Measurements from ENCODE around the gene ANO7.

Gene ANO7

GRCh38 chr2:241256168-241256545 is 67.7 kb downstream of the ANO7 start:
- POLR2A ChIA-PET, result no interaction called here
- TF ChIP-seq, protein P1, sequence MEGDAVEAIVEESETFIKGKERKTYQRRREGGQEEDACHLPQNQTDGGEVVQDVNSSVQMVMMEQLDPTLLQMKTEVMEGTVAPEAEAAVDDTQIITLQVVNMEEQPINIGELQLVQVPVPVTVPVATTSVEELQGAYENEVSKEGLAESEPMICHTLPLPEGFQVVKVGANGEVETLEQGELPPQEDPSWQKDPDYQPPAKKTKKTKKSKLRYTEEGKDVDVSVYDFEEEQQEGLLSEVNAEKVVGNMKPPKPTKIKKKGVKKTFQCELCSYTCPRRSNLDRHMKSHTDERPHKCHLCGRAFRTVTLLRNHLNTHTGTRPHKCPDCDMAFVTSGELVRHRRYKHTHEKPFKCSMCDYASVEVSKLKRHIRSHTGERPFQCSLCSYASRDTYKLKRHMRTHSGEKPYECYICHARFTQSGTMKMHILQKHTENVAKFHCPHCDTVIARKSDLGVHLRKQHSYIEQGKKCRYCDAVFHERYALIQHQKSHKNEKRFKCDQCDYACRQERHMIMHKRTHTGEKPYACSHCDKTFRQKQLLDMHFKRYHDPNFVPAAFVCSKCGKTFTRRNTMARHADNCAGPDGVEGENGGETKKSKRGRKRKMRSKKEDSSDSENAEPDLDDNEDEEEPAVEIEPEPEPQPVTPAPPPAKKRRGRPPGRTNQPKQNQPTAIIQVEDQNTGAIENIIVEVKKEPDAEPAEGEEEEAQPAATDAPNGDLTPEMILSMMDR (IDR thresholded peaks at IDR 0.05; ENCODE audit: insufficient read depth, low read length, missing control alignments), result no peak
- CTCF ChIA-PET, result no interaction called here
- no peak for DNase-seq (ENCODE audit: low read depth, low spot score)
- H3K4me3 ChIP-seq (ENCODE audit: low read depth, low read length), result no peak overlapping the region

- no peak for DNase-seq (ENCODE audit: low read depth, low spot score)
- TF ChIP-seq, protein P1 (IDR thresholded peaks at IDR 0.05; ENCODE audit: insufficient read depth, low read length, missing control alignments), result no peak
- ChIA-PET POLR2A (no interaction called here), CTCF (interaction anchor here (0.6 to 3.6 kb wide), 3 partner anchors 10 to 93 kb away, joined by 4 to 13 read pairs (median 6); no protein-coding TSS in a partner anchor)
- H3K4me3 ChIP-seq (ENCODE audit: low read depth, low read length), result no peak overlapping the region
These were observed 69.0 kb downstream of the ANO7 start for GRCh38 chr2:241257419-241258032.

DNA sequence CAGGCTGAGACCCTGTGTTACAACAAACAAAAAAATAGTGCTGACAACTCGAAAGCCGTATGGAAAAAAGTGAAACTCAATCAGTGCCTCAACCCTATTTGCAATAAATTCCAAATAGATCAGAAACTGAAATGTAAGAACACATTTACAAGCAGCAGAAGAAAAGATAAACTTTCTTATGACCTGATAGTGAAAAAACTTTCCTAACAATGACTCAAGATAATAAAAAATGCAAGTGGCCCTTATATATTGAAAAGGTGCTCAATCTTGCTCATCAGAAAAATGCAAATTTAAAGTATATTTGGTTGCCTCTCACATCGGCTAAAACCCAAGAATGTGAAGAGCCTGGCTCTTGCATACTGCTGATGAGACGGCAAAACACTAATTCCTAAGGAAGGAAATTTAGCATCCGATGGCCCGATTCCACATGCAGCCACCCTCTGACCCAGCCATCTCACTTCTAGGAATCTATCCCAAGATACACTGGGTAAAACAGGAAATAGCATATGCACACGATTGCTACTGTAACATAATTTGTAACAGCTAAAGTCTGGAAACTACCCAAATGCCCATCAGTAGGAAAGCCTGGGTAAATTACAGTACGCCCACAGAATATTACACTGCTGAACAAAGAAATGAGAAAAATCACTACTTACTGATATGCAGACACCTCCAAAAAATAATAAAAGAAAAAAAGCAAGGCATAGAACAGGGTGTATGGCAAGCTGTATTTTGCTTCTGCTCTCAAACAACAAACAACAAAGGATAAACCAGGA is 70.2 kb downstream of the ANO7 start:
- no peak for DNase-seq (ENCODE audit: low read depth, low spot score)
- POLR2A ChIA-PET, result interaction anchor here (0.7 to 1.7 kb wide), 2 partner anchors 10 to 328 kb away, joined by 3 to 6 read pairs; no protein-coding TSS in a partner anchor
- TF ChIP-seq, protein P1 (IDR thresholded peaks at IDR 0.05; ENCODE audit: insufficient read depth, low read length, missing control alignments), result no peak
- CTCF ChIA-PET, result interaction anchor here (1.4 to 3.6 kb wide), 3 partner anchors 9 to 180 kb away, joined by 4 to 13 read pairs (median 6); no protein-coding TSS in a partner anchor
- no peak overlapping the region for H3K4me3 ChIP-seq (ENCODE audit: low read depth, low read length)

DNA sequence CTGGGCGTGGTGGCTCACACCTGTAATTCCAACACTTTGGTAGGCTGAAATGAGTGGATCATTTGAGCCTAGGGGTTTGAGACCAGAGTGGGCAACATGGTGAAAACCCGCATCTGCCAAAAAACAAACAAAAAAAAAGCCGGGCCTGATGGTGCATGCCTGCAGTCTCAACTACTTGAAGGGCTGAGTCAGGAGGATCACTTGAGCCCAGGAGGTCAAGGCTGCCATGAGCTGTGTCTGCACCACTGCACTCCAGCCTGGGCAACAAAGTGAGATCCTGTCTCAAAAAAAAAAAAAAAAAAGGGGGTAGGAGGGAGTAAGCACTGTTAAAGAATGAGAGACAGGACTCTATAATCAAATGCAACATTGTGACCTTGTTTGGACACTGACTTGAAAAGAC is 72.4 kb downstream of the ANO7 start:
- POLR2A ChIA-PET, result interaction anchor here (0.6 to 1.2 kb wide), 2 partner anchors 9 to 10 kb away, joined by 3 read pairs; no protein-coding TSS in a partner anchor
- CTCF ChIA-PET, result interaction anchor here (1.1 kb wide), 1 partner anchor 23 kb away, joined by 3 read pairs; no protein-coding TSS in a partner anchor
- no peak overlapping the region for H3K4me3 ChIP-seq (ENCODE audit: low read depth, low read length)
- TF ChIP-seq, protein P1 (IDR thresholded peaks at IDR 0.05; ENCODE audit: insufficient read depth, low read length, missing control alignments), result no peak
- no peak for DNase-seq (ENCODE audit: low read depth, low spot score)

- TF ChIP-seq, protein P1 (IDR thresholded peaks at IDR 0.05; ENCODE audit: insufficient read depth, low read length, missing control alignments), result no peak
- ChIA-PET POLR2A (interaction anchor here (0.6 to 1.2 kb wide), 2 partner anchors 8 to 10 kb away, joined by 3 read pairs; no protein-coding TSS in a partner anchor), CTCF (interaction anchor here (1.1 kb wide), 1 partner anchor 24 kb away, joined by 3 read pairs; no protein-coding TSS in a partner anchor)
- no peak for DNase-seq (ENCODE audit: low read depth, low spot score)
- H3K4me3 ChIP-seq (ENCODE audit: low read depth, low read length), result no peak overlapping the region
These were observed 73.2 kb downstream of the ANO7 start for GRCh38 chr2:241261628-241262027.

DNA sequence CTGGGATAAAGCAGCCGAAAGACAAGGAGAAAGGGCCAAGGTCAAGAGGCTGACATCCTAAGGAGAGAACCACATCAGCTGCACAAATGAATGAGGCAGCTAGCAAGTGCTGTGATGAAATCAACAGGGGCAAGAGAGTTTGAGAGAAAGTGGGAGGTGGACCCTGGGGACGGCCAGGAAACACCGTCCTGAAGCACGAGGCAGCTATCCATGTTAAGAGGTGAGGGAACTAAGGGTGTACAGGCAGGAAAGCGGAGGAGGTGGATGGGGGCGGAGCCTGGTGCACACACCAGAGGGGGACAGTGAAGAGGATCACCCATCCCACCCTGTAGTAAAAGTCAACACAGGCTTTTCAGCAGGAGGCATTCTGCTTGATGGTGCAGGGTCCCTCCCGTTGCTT is 74.6 kb downstream of the ANO7 start:
- no peak for DNase-seq (ENCODE audit: low read depth, low spot score)
- H3K4me3 ChIP-seq (ENCODE audit: low read depth, low read length), result no peak overlapping the region
- TF ChIP-seq, protein P1 (IDR thresholded peaks at IDR 0.05; ENCODE audit: insufficient read depth, low read length, missing control alignments), result no peak
- ChIA-PET POLR2A (no interaction called here), CTCF (interaction anchor here (0.5 kb wide), 1 partner anchor 428 kb away, joined by 3 read pairs; no protein-coding TSS in a partner anchor)

All from AG04449 (cell line).